Measurements from ENCODE around the gene MRPL43. TPM values are rescaled to one million over a fixed set of nuclear protein-coding genes. Genes with fewer than 3 reads are reported as not detected.

MRPL43 gene
- total RNA-seq, 1 donor from 2014 or later = 24.5 TPM

DNA sequence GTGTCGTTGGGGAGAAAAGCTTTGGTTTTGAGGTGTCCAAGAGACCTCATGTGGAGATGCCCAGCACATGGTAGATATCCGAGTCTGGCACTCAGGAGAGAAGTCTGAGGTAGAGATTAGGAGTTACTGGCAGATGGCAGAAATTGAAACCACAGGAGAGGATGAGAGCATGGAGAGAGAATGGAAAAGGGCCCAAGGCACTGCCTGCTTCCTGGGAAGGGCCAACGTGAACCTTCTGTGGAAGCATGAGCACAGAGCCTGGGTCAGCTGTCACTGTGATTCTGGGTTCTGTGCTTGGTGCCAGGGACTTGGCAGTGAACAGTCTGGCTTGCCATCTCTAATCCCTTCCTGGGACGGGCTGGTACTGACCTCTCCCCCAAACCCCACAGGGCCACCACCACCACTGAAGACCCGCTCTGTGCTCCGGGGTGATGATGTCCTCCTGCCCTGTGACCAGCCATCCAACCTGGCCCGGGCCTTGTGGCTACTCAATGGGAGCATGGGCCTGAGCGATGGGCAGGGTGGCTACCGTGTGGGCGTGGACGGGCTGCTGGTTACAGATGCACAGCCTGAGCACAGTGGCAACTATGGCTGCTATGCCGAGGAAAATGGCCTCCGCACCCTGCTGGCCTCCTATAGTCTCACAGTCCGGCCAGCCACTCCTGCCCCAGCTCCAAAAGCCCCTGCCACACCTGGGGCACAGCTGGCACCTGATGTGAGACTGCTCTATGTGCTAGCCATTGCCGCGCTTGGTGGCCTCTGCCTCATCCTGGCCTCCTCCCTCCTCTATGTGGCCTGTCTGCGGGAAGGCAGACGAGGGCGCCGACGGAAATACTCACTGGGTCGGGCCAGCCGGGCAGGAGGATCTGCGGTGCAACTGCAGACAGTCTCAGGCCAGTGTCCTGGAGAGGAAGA, 4.1 kb downstream of the MRPL43 start:
- Mint-ChIP-seq H3K27ac (no peak overlapping the region), H3K27me3 (ENCODE audit: insufficient read depth, low read depth) (peaks cover 15% of the 10 kb centered on the region), H3K9me3 (no peaks in the 10 kb centered on the region), H3K36me3 (peaks cover 20% of the 10 kb centered on the region), H3K4me1 (peaks cover 14% of the 10 kb centered on the region), H3K4me3 (peak overlapping the region; percentile 19)
- Histone ChIP-seq H3K27ac (no peak overlapping the region), H3F3A (ENCODE audit: low read depth) (peaks cover 5% of the 10 kb centered on the region), H3K4me2 (no peak overlapping the region), H4K20me1 (ENCODE audit: low read depth) (peaks cover 7% of the 10 kb centered on the region), H3K27me3 (no peaks in the 10 kb centered on the region), H3K4me3 (no peak overlapping the region), H3K79me2 (ENCODE audit: low read depth) (peaks cover 26% of the 10 kb centered on the region), H3K36me3 (no peaks in the 10 kb centered on the region), H3K4me1 (peaks cover 11% of the 10 kb centered on the region), H2AFZ (replicated peaks) (no peak overlapping the region), H3K9ac (no peak overlapping the region), H3K9me3 (ENCODE audit: low read depth) (no peaks in the 10 kb centered on the region)
- TF ChIP-seq EZH2phosphoT487 (IDR thresholded peaks at IDR 0.05) (no peak), EZH2 (IDR thresholded peaks at IDR 0.05) (no peak)
- no peak for DNase-seq (ENCODE audit: low spot score)

DNA sequence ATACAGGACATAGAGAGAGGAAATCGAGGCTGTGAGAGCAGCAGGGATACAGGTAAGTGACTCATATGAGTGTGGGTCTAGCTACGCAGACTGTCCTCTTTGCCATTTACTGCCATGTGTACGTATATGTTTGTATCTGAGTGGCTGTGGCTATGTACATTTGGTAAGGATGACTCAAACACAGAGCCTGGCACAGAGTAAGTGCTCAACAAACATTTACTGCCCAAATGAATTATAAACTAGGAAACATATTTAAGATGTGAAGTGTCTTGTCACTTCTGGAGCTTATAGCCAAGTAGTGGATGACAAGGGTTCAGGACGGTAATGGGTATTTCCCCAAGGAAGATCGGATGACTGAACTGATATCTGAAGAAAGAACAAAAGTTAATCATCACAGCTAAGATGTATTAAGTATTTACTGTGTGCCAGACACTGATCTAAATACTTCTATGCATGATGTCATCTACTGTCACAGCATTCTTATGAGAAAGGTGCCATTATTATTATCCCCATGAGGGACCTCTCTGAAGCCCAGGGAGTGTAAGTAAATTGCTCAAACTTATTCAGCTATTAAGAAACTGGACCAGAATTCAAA, 6.0 kb downstream of the MRPL43 start:
- no peak overlapping the region for H3K4me2 ChIP-seq
- Mint-ChIP-seq H3K9me3 (no peaks in the 10 kb centered on the region), H3K36me3 (peaks cover 20% of the 10 kb centered on the region), H3K4me3 (no peak overlapping the region), H3K4me1 (peaks cover 4% of the 10 kb centered on the region), H3K27me3 (ENCODE audit: insufficient read depth, low read depth) (peaks cover 10% of the 10 kb centered on the region), H3K27ac (no peak overlapping the region)
- H3K79me2 ChIP-seq (ENCODE audit: low read depth) = peaks cover 7% of the 10 kb centered on the region
- H3F3A ChIP-seq (ENCODE audit: low read depth) = peaks cover 4% of the 10 kb centered on the region
- TF ChIP-seq, protein P1, sequence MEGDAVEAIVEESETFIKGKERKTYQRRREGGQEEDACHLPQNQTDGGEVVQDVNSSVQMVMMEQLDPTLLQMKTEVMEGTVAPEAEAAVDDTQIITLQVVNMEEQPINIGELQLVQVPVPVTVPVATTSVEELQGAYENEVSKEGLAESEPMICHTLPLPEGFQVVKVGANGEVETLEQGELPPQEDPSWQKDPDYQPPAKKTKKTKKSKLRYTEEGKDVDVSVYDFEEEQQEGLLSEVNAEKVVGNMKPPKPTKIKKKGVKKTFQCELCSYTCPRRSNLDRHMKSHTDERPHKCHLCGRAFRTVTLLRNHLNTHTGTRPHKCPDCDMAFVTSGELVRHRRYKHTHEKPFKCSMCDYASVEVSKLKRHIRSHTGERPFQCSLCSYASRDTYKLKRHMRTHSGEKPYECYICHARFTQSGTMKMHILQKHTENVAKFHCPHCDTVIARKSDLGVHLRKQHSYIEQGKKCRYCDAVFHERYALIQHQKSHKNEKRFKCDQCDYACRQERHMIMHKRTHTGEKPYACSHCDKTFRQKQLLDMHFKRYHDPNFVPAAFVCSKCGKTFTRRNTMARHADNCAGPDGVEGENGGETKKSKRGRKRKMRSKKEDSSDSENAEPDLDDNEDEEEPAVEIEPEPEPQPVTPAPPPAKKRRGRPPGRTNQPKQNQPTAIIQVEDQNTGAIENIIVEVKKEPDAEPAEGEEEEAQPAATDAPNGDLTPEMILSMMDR (IDR thresholded peaks at IDR 0.05) = no peak
- no peak for TF ChIP-seq EZH2 (IDR thresholded peaks at IDR 0.05)
- no peak for TF ChIP-seq EZH2phosphoT487 (IDR thresholded peaks at IDR 0.05)
- H3K9me3 ChIP-seq (ENCODE audit: low read depth) = no peaks in the 10 kb centered on the region
- H3K4me3 ChIP-seq = no peak overlapping the region
- H3K27ac ChIP-seq = no peak overlapping the region
- no peaks in the 10 kb centered on the region for H3K27me3 ChIP-seq
- no peak overlapping the region for H3K9ac ChIP-seq
- no peak for DNase-seq (ENCODE audit: low spot score)
- peaks cover 4% of the 10 kb centered on the region for H3K4me1 ChIP-seq
- no peaks in the 10 kb centered on the region for H3K36me3 ChIP-seq
- H2AFZ ChIP-seq (replicated peaks) = no peak overlapping the region
- peaks cover under 1% of the 10 kb centered on the region for H4K20me1 ChIP-seq (ENCODE audit: low read depth)

DNA sequence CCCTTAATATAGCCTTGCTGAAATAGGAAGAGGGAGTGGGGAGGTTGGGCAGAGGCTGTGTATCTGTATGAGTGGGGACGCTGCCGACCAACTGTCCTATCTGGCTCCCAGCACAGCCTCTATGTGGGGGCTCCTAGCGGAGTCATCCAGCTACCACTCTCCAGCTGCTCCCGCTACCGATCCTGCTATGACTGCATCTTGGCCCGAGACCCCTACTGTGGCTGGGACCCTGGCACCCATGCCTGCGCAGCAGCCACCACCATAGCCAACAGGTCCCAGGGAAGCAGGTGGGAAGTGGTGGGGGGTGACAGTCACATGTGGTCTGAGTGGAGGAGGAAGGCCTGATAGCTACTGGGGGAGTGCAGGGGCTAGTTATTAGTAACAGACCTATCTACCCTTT, 6.6 kb downstream of the MRPL43 start:
- Histone ChIP-seq H4K20me1 (ENCODE audit: low read depth) (no peaks in the 10 kb centered on the region), H3K4me1 (no peaks in the 10 kb centered on the region), H3K36me3 (no peaks in the 10 kb centered on the region), H3K27ac (no peak overlapping the region), H3K4me2 (no peak overlapping the region), H3K9me3 (ENCODE audit: low read depth) (no peaks in the 10 kb centered on the region), H3F3A (ENCODE audit: low read depth) (no peaks in the 10 kb centered on the region), H3K4me3 (no peak overlapping the region), H3K9ac (no peak overlapping the region), H2AFZ (replicated peaks) (no peak overlapping the region), H3K79me2 (ENCODE audit: low read depth) (peaks cover 2% of the 10 kb centered on the region), H3K27me3 (no peaks in the 10 kb centered on the region)
- no peak for TF ChIP-seq EZH2 (IDR thresholded peaks at IDR 0.05)
- TF ChIP-seq EZH2phosphoT487 (IDR thresholded peaks at IDR 0.05) = no peak
- TF ChIP-seq, protein P1 (IDR thresholded peaks at IDR 0.05) = no peak
- Mint-ChIP-seq H3K4me1 (peaks cover 4% of the 10 kb centered on the region), H3K36me3 (peaks cover 20% of the 10 kb centered on the region), H3K27ac (no peak overlapping the region), H3K4me3 (no peak overlapping the region), H3K9me3 (no peaks in the 10 kb centered on the region), H3K27me3 (ENCODE audit: insufficient read depth, low read depth) (peaks cover 10% of the 10 kb centered on the region)
- DNase-seq (ENCODE audit: low spot score) = no peak

Measured in neural progenitor cell (in vitro differentiated cells).